WTC11 (cell line): ENCODE measurements around the gene MAPKAPK5. TPM values are rescaled to one million over a fixed set of nuclear protein-coding genes. Genes with fewer than 3 reads are reported as not detected.
A peak's percentile ranks its signal among the peaks of the same experiment; 100 is the strongest.

Experiments
- ATAC-seq: fragments of 200-7000 bp; cut with Tn5 transposase; 2 replicates; pipeline ENCODE4 v1.10.0; 2021; ENCODE audit warnings: mild to moderate bottlenecking, moderate library complexity
- Bru-seq: library from RNA; stranded (reverse); fragments of 400-500 nt; gene quantifications from one replicate; lab custom pipeline; 2021; lab: Mats Ljungman, UMichigan
- CTCF ChIA-PET: fragments of 300-600 bp; sonication (Branson Sonifier 250); formaldehyde crosslinking; loops from one replicate; lab custom pipeline; 2021; ENCODE audit warnings: antibody characterized with exemption; lab: Charles Lee
- POLR2A ChIA-PET: fragments of 350-600 bp; sonication (Branson Sonifier 250); formaldehyde crosslinking; loops from one replicate; lab custom pipeline; 2021; ENCODE audit warnings: antibody characterized with exemption; lab: Charles Lee
- DNase-seq: peaks from one replicate; pipeline ENCODE4 v3.0.0; 2021; ENCODE audit warnings: low spot score
- H3K27ac Mint-ChIP-seq: 2 replicates; pipeline ENCODE4 v1.8.0; 2021; ENCODE audit warnings: mixed read lengths
- H3K27me3 Mint-ChIP-seq: 2 replicates; pipeline ENCODE4 v1.8.0; 2021; ENCODE audit warnings: low read depth, mild to moderate bottlenecking, moderate library complexity, mixed read lengths
- H3K36me3 Mint-ChIP-seq: 2 replicates; pipeline ENCODE4 v1.8.0; 2021; ENCODE audit warnings: mixed read lengths
- H3K4me1 Mint-ChIP-seq: 2 replicates; pipeline ENCODE4 v1.8.0; 2022; ENCODE audit warnings: mixed read lengths
- H3K4me3 Mint-ChIP-seq: 2 replicates; pipeline ENCODE4 v1.8.0; 2021; ENCODE audit warnings: mild to moderate bottlenecking, moderate library complexity, mixed read lengths
- H3K9me3 Mint-ChIP-seq: 2 replicates; pipeline ENCODE4 v1.8.0; 2021; ENCODE audit warnings: mixed read lengths
- ATF1 ChIP-seq: sonication (generic); formaldehyde crosslinking; IDR thresholded peaks from 2 replicates; pipeline ENCODE4 v1.8.1; 2023; ENCODE audit warnings: mild to moderate bottlenecking, moderate library complexity, missing genetic modification reagents
- CBFB ChIP-seq: sonication (generic); formaldehyde crosslinking; IDR thresholded peaks from 2 replicates; pipeline ENCODE4 v1.8.1; 2022; ENCODE audit warnings: mild to moderate bottlenecking, low read depth, missing genetic modification reagents
- CREB1 ChIP-seq: sonication (generic); formaldehyde crosslinking; IDR thresholded peaks from 2 replicates; pipeline ENCODE4 v1.8.0; 2023; ENCODE audit warnings: mild to moderate bottlenecking, missing genetic modification reagents
- CREM ChIP-seq: sonication (generic); formaldehyde crosslinking; IDR thresholded peaks from 2 replicates; pipeline ENCODE4 v1.8.1; 2022; ENCODE audit warnings: mild to moderate bottlenecking, missing genetic modification reagents, moderate library complexity
- E2F5 ChIP-seq: sonication (generic); formaldehyde crosslinking; IDR thresholded peaks from 2 replicates; pipeline ENCODE4 v1.8.1; 2022; ENCODE audit warnings: mild to moderate bottlenecking, moderate library complexity, missing genetic modification reagents
- ESRRA ChIP-seq: sonication (generic); formaldehyde crosslinking; IDR thresholded peaks from 2 replicates; pipeline ENCODE4 v1.8.1; 2022; ENCODE audit warnings: mild to moderate bottlenecking, missing genetic modification reagents, borderline replicate concordance
- ETV6 ChIP-seq: sonication (generic); formaldehyde crosslinking; IDR thresholded peaks from 2 replicates; pipeline ENCODE4 v1.8.1; 2022; ENCODE audit warnings: mild to moderate bottlenecking, missing genetic modification reagents
- FOXK1 ChIP-seq: sonication (generic); formaldehyde crosslinking; IDR thresholded peaks from 2 replicates; pipeline ENCODE4 v1.8.0; 2022; ENCODE audit warnings: mild to moderate bottlenecking, moderate library complexity, missing genetic modification reagents
- GABPB1 ChIP-seq: sonication (generic); formaldehyde crosslinking; IDR thresholded peaks from 2 replicates; pipeline ENCODE4 v1.8.1; 2023; ENCODE audit warnings: mild to moderate bottlenecking, missing genetic modification reagents
- HMGXB4 ChIP-seq: sonication (generic); formaldehyde crosslinking; IDR thresholded peaks from 2 replicates; pipeline ENCODE4 v1.8.1; 2023; ENCODE audit warnings: mild to moderate bottlenecking, moderate library complexity, missing genetic modification reagents
- JUN ChIP-seq: sonication (generic); formaldehyde crosslinking; IDR thresholded peaks from 2 replicates; pipeline ENCODE4 v1.8.0; 2023; ENCODE audit warnings: mild to moderate bottlenecking, missing genetic modification reagents
- MLX ChIP-seq: sonication (generic); formaldehyde crosslinking; IDR thresholded peaks from 2 replicates; pipeline ENCODE4 v1.8.1; 2023; ENCODE audit warnings: mild to moderate bottlenecking, missing genetic modification reagents, moderate library complexity
- MYBL2 ChIP-seq: sonication (generic); formaldehyde crosslinking; IDR thresholded peaks from 2 replicates; pipeline ENCODE4 v1.8.1; 2023; ENCODE audit warnings: mild to moderate bottlenecking, moderate library complexity, missing genetic modification reagents
- NFATC4 ChIP-seq: fragments of 250-450 bp; sonication (Bioruptor Pico); IDR thresholded peaks from 2 replicates; pipeline ENCODE4 v1.9.0; 2021; ENCODE audit warnings: mild to moderate bottlenecking
- OVOL2 ChIP-seq: fragments of 250-450 bp; sonication (Bioruptor Pico); IDR thresholded peaks from 2 replicates; pipeline ENCODE4 v1.9.0; 2021; ENCODE audit warnings: mild to moderate bottlenecking, borderline replicate concordance
- TCF7 ChIP-seq: sonication (generic); formaldehyde crosslinking; IDR thresholded peaks from 2 replicates; pipeline ENCODE4 v1.8.0; 2022; ENCODE audit warnings: mild to moderate bottlenecking, low read depth, missing genetic modification reagents, moderate library complexity
- TEAD1 ChIP-seq: sonication (generic); formaldehyde crosslinking; IDR thresholded peaks from 2 replicates; pipeline ENCODE4 v1.8.0; 2022; ENCODE audit warnings: mild to moderate bottlenecking, missing genetic modification reagents
- TP53 ChIP-seq: sonication (generic); formaldehyde crosslinking; IDR thresholded peaks from 2 replicates; pipeline ENCODE4 v1.8.1; 2023; ENCODE audit warnings: mild to moderate bottlenecking, missing genetic modification reagents
- USF2 ChIP-seq: sonication (generic); formaldehyde crosslinking; IDR thresholded peaks from 2 replicates; pipeline ENCODE4 v1.8.1; 2023; ENCODE audit warnings: mild to moderate bottlenecking, missing genetic modification reagents, moderate library complexity
- ZNF232 ChIP-seq: sonication (generic); formaldehyde crosslinking; IDR thresholded peaks from 2 replicates; pipeline ENCODE4 v1.8.0; 2022; ENCODE audit warnings: mild to moderate bottlenecking, missing genetic modification reagents
- ZNF281 ChIP-seq: sonication (generic); formaldehyde crosslinking; IDR thresholded peaks from 2 replicates; pipeline ENCODE4 v1.8.0; 2023; ENCODE audit warnings: mild to moderate bottlenecking, missing genetic modification reagents
- ZNF317 ChIP-seq: sonication (generic); formaldehyde crosslinking; IDR thresholded peaks from 2 replicates; pipeline ENCODE4 v1.8.1; 2023; ENCODE audit warnings: low read depth, mild to moderate bottlenecking, moderate library complexity, missing genetic modification reagents, borderline replicate concordance
- ZNF425 ChIP-seq: fragments of 250-450 bp; sonication (Bioruptor Pico); conservative IDR thresholded peaks from 2 replicates; pipeline ENCODE4 v1.9.0; 2021; ENCODE audit warnings: mild to moderate bottlenecking
- ZNF512 ChIP-seq: sonication (generic); formaldehyde crosslinking; IDR thresholded peaks from 2 replicates; pipeline ENCODE4 v1.8.1; 2022; ENCODE audit warnings: missing genetic modification reagents, borderline replicate concordance
- long read RNA-seq, 3 experiments: library from RNA in 1 of 3; library from capped mRNA in 1 of 3; library from polyadenylated mRNA in 1 of 3; unstranded in 2 of 3; stranded (forward) in 1 of 3; transcript quantifications; one replicate each; pipeline ENCODE4 v2.0.0, GENCODE V29; 2021
- total RNA-seq: library from RNA; stranded (reverse); gene quantifications from 3 replicates; pipeline ENCODE4 v1.2.3, GENCODE V29; 2021

The MAPKAPK5 gene
- total RNA-seq, result 71.1 to 81.8 TPM (median 71.2 TPM) in 3 replicates
- Bru-seq, nascent RNA, result percentile 81 among the genes with signal in this experiment
- long read RNA-seq, experiment 1, full-length matches to known transcripts, result 168 of 297 reads
- long read RNA-seq, experiment 1, partial matches to known transcripts, result 20 of 297 reads
- long read RNA-seq, experiment 1, other reads (novel, unspliced or antisense), result 109 of 297 reads
- long read RNA-seq, experiment 2, full-length matches to known transcripts, result 22 of 60 reads
- long read RNA-seq, experiment 2, partial matches to known transcripts, result 10 of 60 reads
- long read RNA-seq, experiment 2, other reads (novel, unspliced or antisense), result 28 of 60 reads
- long read RNA-seq, experiment 3, result 0 reads

- H3K27me3 Mint-ChIP-seq, result no peaks in the 10 kb centered on the region
- H3K4me3 Mint-ChIP-seq, result peak within 1 kb of the TSS; percentile 97
- ATAC-seq, result peak; percentile 89
- H3K27ac Mint-ChIP-seq, result peak within 1 kb of the TSS; percentile 98
- H3K36me3 Mint-ChIP-seq, result peaks cover 32% of the 10 kb centered on the region
- ChIA-PET CTCF (interaction anchor here (0.6 to 1.5 kb wide), 3 partner anchors 29 to 389 kb away, joined by 4 to 6 read pairs (median 6); partner anchors contain the start of genes ERP29 and TMEM116), POLR2A (interaction anchor here (0.6 to 1.3 kb wide), 3 partner anchors 26 to 285 kb away, joined by 4 to 9 read pairs (median 4); no protein-coding TSS in a partner anchor)
- no peaks in the 10 kb centered on the region for H3K9me3 Mint-ChIP-seq
- DNase-seq, result peak; percentile 94
- H3K4me1 Mint-ChIP-seq, result peaks cover 21% of the 10 kb centered on the region
- TF ChIP-seq ZNF317, result 0 out of 2 replicates have a peak, but pooled peaks have one; percentile 11
- TF ChIP-seq ZNF425 (CRISPR knock-in tag), result no peak
- TF ChIP-seq TP53 (CRISPR knock-in tag), result peak; percentile 90
- peak; percentile 82; the same call in 1 of the 2 replicates for TF ChIP-seq CREB1 (CRISPR knock-in tag)
- peak; percentile 81 for TF ChIP-seq ETV6 (CRISPR knock-in tag)
- TF ChIP-seq MLX (CRISPR knock-in tag), result 0 out of 2 replicates have a peak, but pooled peaks have one; percentile 68
- peak; percentile 71; the same call in 1 of the 2 replicates for TF ChIP-seq MYBL2 (CRISPR knock-in tag)
- TF ChIP-seq FOXK1, result peak; percentile 94
- peak; percentile 99 for TF ChIP-seq CREM
- TF ChIP-seq GABPB1 (CRISPR knock-in tag), result peak; percentile 24
- peak; percentile 97 for TF ChIP-seq ATF1 (CRISPR knock-in tag)
- peak; percentile 73 for TF ChIP-seq TEAD1
- peak; percentile 44; the same call in 1 of the 2 replicates for TF ChIP-seq USF2 (CRISPR knock-in tag)
- no peak for TF ChIP-seq JUN (CRISPR knock-in tag)
- no peak for TF ChIP-seq OVOL2 (CRISPR knock-in tag)
- TF ChIP-seq ZNF281 (CRISPR knock-in tag), result no peak
- peak; percentile 83 for TF ChIP-seq E2F5 (CRISPR knock-in tag)
- TF ChIP-seq HMGXB4 (CRISPR knock-in tag), result peak; percentile 38
- TF ChIP-seq NFATC4 (CRISPR knock-in tag), result no peak
- TF ChIP-seq TCF7 (CRISPR knock-in tag), result 0 out of 2 replicates have a peak, but pooled peaks have one; percentile 59
- no peak for TF ChIP-seq ZNF512 (CRISPR knock-in tag)
- TF ChIP-seq ESRRA (CRISPR knock-in tag), result no peak; the same call in 1 of the 2 replicates
- peak; percentile 77; the same call in 1 of the 2 replicates for TF ChIP-seq CBFB (CRISPR knock-in tag)
- peak; percentile 74; the same call in 1 of the 2 replicates for TF ChIP-seq ZNF232 (CRISPR knock-in tag)
Measured at GRCh38 chr12:111841750-111842555, at the start of gene MAPKAPK5. Gene MAPKAPK5 (plus strand): TSS chr12:111842228. CDS start chr12:111842734, 506 bp downstream.
